NCI-H748 (cell line): ENCODE data around the gene ULBP2.
"Not testable (repeated sequence)": the region's sequence is repeated elsewhere in the genome, so short reads cannot be mapped to it uniquely, and the experiment has no call there.

Source experiments
- DNase-seq: peaks from one replicate; lab custom pipeline; 2025; ENCODE audit not compliant: unreplicated experiment; lab: John Stamatoyannopoulos, UW

The ULBP2 gene

DNA sequence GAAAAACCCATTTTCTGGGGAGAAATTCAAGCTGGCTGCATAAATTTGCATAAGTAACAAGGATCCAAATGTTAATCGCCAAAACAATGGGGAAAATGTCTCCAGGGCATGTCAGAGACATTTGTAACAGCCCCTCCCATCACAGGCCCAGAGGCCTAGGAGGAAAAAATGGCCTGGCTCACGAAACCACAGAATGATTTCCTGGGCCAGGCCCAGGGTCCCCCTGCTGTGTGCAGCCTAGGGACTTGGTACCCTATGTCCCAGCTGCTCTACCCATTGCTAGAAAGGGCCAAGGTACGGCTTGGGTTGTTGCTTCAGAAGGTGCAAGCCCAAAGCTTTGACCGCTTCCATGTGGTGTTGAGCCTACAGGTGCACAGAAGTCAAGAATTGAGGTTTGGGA, 33.3 kb upstream of the ULBP2 start:
- DNase-seq, result not testable (repeated sequence)

DNA sequence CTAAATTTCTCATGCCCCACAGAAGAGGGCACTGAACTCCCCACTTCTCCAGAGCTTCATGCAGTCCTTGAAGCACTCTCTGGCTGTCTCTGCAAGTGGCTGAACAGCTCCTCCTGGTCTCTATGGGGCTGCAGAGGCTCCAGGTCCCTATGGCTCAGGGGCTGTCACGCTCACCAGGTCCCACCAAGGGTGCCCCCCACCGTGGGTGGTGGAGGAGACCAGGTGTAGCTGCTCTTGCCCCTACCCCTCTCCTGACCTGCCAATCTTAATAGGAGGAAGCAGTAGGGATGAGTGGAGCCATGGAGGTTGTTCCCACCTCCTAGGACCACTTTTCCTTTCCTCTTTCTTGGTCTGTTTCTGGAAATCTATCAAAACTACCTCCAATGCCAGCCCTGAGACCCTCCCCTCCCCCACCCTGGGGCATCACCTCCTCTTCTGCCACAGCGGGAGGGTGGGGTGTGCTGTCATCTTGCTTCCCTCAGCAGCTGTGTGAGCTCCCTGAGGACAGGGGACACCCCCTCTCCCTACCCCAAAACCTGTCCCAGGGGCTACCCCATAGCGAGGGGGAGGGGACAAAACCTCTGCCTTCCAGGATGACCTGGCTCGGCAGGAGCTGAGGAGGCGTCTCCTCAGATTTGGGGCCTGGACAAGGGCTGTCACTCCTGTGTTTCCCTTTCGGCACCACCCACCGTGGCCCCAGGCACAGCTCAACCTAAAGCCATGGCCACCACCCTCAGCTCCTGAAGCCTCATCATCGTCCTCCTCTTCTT, 31.9 kb upstream of the ULBP2 start:
- DNase-seq, result no peak

- DNase-seq, result peak; percentile 15
Measured at GRCh38 chr6:149910721-149911151, 31.1 kb upstream of the ULBP2 start.

- DNase-seq, result not testable (repeated sequence)
Measured at GRCh38 chr6:149912680-149913079, 29.1 kb upstream of the ULBP2 start.

DNA sequence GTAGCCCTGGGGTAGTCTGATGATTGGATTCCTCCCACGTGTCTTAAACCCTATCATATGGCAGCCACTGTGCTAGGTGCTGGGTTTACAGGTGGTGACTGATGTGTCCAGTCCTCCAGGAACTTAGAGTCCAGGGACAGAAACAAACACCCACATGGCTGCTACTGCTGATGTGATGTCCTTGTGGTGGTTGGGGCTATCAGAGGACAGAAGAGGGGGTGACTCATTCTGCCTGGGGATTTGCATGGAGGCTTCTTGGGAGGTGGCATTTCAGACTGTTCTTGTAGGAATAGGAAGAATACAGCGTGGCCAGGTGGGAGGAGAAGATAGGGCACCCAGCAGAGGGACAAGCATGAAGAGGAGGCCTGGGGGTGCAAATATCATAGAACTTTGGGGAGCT, 28.7 kb upstream of the ULBP2 start:
- DNase-seq, result no peak

GRCh38 chr6:149913540-149914240, 28.1 kb upstream of the ULBP2 start:
- DNase-seq, result no peak

DNA sequence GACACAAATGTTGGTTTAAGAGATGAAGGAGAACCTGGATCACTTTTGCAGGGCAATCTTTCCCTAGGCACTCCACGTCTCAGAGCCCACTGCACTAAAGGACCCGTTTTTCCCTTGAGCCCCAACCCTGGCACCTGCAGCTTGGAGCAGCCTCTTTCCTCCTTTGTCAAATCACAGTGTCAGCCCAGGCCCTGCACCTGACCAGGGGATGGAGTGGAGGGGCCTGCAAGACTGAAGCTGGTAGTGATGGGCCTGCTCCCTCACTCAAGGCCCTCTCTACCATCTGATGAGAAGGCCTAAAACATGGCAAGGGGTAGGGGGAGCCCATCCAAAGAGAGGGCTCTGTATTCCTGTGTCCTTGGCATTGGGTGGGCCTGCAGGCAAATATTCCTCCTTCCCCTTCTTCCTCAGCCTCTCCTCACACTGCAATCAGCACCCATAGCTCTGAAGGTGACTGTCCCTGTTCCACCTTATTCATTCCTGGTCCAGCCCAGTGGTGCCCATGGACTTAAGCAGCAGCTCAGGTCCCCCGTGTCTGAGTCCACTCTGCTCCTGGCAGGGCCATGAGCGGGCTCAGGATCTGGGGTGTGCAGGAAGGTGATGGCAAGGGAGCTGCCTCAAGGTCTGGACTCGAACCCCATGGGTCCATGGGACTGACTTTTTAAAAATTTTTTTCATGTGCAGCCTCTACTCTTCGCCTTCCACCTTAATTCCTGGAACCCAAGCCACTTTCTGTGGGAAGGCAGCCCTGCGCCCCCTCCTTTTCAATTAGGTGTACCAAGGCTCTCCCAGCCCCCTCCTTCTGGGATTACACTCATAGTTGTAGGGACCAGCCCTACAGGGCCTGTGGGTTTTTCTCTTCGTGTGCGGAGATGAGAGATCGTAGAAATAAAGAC, 25.6 kb upstream of the ULBP2 start:
- DNase-seq, result no peak

DNA sequence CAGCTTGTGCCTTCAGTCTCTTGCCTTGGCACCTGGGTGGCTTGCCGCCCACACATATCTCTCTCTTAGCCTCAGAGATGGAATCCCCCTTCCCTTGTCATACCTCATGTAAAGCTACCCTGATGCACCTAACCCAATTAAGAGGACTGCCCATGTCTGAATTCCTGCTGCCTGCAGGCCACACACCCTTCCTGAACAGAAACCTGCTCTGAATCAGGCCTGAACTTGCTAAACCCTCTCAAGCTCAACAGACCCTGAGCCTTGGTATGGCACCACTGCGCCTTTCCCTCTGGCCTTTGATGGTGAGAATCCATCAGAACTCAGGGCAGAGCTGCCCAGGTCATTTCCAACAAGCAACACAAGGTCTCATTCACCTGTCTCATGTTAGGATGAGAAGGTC, 24.1 kb upstream of the ULBP2 start:
- no peak for DNase-seq

DNA sequence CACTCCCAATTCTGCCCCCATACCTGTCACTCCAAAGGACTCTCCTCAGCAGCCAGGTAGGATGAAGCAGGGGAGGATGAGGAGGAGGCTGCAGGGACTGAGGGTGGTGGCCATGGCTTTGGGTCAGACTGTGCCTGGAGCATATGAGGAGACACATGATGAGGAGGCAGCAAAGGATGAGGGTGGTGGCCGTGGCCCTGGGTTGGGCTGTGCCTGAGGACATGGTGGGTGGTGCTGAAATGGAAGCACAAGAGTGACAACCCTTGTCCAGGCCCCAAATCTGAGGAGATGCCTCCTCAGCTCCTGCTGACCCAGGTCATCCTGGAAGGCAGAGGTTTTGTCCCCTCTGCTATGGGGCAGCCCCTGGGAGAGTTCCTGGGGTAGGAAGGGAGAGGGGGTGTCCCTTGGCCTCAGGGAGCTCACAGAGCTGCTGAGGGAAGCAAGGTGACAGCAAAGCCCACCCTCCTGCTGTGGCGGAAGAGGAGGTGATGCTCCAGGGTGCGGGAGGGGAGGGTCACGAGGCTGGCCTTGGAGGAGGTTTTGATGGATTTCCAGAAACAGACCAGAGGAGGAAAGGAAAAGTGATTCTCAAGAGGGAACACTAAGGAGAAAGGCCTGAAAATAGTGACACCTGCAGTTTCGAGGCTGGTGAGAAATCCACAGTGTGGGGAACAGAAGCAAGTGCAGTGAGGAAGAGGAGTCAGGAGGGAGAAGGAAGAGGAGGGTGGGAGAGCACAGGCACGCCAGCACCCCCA, 23.5 kb upstream of the ULBP2 start:
- DNase-seq, result no peak

DNA sequence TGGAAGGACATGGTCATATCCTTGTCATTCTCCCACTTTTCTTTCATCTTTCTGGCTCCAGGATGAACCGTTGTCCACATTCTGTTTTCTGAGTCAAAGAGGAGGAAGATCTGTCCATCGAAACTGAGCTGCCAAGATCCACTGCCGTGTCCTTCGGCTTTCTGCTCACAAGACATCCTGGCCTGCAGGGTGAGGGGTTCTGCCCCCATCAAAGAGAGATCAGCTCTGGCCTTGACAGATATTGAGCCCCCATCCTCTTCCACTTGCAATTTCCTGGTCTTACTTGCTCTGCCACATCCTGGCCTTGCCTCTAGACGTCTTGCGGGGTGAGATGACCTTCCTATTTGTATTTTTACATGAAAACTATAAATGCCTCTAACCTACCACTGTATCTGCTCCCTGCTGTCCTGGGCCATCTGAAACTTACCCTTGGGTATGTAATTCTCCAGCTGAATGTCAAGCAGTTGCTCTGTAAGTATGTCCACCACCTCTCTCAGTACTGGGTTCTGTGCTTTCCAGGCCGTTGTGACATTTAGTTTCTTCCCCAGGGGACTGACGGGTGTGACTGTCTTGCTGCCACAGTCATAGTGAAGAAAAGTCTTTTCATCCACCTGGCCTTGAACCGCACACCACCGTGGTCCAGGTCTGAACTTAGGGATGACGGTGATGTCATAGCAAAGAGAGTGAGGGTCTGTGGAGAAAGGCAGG, 22.5 kb upstream of the ULBP2 start:
- DNase-seq, result not testable (repeated sequence)

- no peak for DNase-seq
Measured at GRCh38 chr6:149919834-149920225, 22.0 kb upstream of the ULBP2 start.

DNA sequence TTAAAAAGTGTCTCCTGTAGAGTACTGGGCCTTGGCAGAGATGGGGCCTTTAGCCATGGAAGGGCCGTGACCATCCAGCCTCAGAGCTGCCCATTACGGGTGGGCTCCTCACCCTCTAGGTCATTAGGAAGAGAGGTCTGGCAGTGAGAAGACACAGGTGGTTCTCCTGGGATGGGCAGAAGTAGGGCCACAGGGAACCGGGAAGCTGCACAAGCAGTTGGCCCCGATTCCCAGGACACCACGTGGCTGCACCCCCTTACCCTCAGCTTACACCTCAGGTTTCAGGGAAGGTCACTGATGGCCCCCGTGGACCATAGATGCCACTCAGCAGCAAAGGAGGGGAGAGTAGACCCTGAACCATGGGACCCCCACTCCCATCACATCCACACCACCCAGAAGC, 20.5 kb upstream of the ULBP2 start:
- DNase-seq, result no peak

GRCh38 chr6:149922091-149922490, 19.7 kb upstream of the ULBP2 start:
- not testable (repeated sequence) for DNase-seq

GRCh38 chr6:149922642-149923326, 19.0 kb upstream of the ULBP2 start, which contains the start of gene RAET1G:
RAET1G (minus strand) TSS chr6:149923121; CDS start chr6:149923010, 111 bp downstream.
- DNase-seq, result peak; percentile 89

GRCh38 chr6:149923327-149923986, 18.4 kb upstream of the ULBP2 start:
- DNase-seq, result no peak

GRCh38 chr6:149924206-149924932, 17.4 kb upstream of the ULBP2 start:
- no peak for DNase-seq

DNA sequence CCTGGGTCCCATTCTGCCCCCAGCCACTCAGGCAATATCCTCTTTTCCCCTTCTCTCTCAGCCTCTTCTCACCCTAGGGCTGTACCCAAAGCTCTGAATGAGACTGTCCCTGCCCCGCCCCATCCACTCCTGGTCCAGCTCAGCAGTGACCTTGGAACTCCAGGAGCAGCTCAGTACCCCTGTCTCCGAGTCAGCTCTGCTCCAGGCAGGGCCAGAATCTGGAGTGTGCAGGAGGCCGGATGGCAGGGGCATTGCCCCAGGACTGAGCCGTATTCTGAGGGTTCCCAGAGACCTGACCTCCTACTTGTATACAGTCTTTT, 16.9 kb upstream of the ULBP2 start:
- DNase-seq, result no peak

DNA sequence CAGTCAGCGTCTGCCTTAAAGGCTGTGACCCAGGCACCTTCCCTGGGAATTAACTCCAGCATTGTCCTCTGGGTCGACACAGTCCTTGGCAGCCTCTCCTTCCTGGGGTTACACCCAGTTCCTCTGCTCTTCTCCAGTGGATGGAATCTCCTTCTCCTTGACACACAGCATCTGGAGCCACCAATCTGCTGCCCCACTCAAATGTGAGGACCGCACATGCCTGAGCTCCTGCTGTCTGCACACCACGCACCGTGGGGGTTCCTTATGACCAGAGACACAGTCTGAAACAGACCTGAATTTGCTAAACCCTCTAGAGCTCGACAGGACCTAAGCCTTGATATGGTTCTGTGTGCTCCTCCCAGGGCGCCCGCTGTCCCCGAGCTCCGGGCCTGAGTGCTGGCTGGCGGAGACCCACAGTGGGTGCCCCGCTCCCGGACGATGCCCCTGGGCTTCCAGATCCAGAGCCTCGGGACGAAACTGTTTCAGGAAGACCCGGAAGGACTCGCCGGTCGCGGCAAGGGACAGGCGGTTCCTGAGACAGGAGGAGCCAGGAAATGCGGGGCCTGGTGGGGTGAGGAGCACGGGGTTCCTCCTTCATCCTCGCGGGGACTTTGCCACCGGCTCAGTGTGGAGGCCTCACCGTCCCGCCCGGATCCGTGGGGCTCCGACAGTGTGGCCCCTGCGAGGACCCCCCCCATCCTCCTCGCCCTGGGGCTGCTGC, 16.4 kb upstream of the ULBP2 start:
- DNase-seq, result no peak
